OCI-LY3 (cell line): ENCODE measurements around the gene SLC1A7.

Source experiments
- H2AFZ ChIP-seq: fragments of 200-600, 300-600 bp; shearing (Covaris generic); 2 replicates; pipeline ENCODE4 v1.6.0; 2014; ENCODE audit warnings: antibody characterized with exemption, low read depth, low read length
- H3K27ac ChIP-seq: fragments of 200-600, 300-600 bp; sonication (generic); 2 replicates; pipeline ENCODE4 v1.5.1; 2014; ENCODE audit warnings: mild to moderate bottlenecking, low read length, moderate library complexity, mixed read lengths
- H3K27me3 ChIP-seq: fragments of 200-600, 300-600 bp; sonication (generic); 2 replicates; pipeline ENCODE4 v1.6.1; 2014; ENCODE audit warnings: low read depth, low read length, mixed read lengths
- H3K36me3 ChIP-seq: fragments of 200-600, 300-600 bp; sonication (generic); replicated peaks from 2 replicates; pipeline ENCODE3; 2014; ENCODE audit warnings: low read depth, low read length, mixed read lengths
- H3K4me1 ChIP-seq: fragments of 300-600, 200-600 bp; sonication (generic); 2 replicates; pipeline ENCODE4 v1.6.1; 2014; ENCODE audit warnings: low read length, mixed read lengths
- H3K4me2 ChIP-seq: fragments of 200-600, 300-600 bp; sonication (generic); 2 replicates; pipeline ENCODE4 v1.6.1; 2014; ENCODE audit warnings: low read length, mixed read lengths
- H3K4me3 ChIP-seq: fragments of 300-600, 200-600 bp; sonication (generic); 2 replicates; pipeline ENCODE4 v1.5.1; 2014; ENCODE audit warnings: antibody characterized with exemption, mild to moderate bottlenecking, low read length, moderate library complexity
- H3K79me2 ChIP-seq: fragments of 300-600, 200-600 bp; shearing (Covaris generic); 2 replicates; pipeline ENCODE4 v1.6.1; 2014; ENCODE audit warnings: mild to moderate bottlenecking, low read length, mixed read lengths
- H3K9ac ChIP-seq: fragments of 300-600, 200-600 bp; shearing (Covaris generic); 2 replicates; pipeline ENCODE4 v1.6.0; 2014; ENCODE audit warnings: mild to moderate bottlenecking, low read length, moderate library complexity
- H3K9me3 ChIP-seq: fragments of 200-600, 300-600 bp; shearing (Covaris generic); 2 replicates; pipeline ENCODE4 v1.6.1; 2014; ENCODE audit warnings: low read length, mixed read lengths; ENCODE audit not compliant: insufficient read depth
- H4K20me1 ChIP-seq: fragments of 200-600, 300-600 bp; sonication (generic); 2 replicates; pipeline ENCODE4 v1.6.1; 2016; ENCODE audit warnings: low read length, mixed read lengths; ENCODE audit not compliant: insufficient read depth
- CTCF ChIP-seq: fragments of 200-600, 300-600 bp; sonication (generic); IDR thresholded peaks from 2 replicates; pipeline ENCODE4 v1.5.1; 2014; ENCODE audit warnings: antibody characterized with exemption, low read length, low read depth
- EZH2phosphoT487 ChIP-seq: fragments of 200-600 bp; shearing (Covaris generic); IDR thresholded peaks from 2 replicates; pipeline ENCODE4 v1.6.1; 2018; ENCODE audit warnings: antibody characterized with exemption, mixed run types, low read depth

SLC1A7 gene

GRCh38 chr1:53051676-53052075 lies 90.8 kb downstream of the SLC1A7 start:
- H2AFZ ChIP-seq, result no peak overlapping the region
- no peaks in the 10 kb centered on the region for H3K27me3 ChIP-seq
- H3K9ac ChIP-seq, result no peak overlapping the region
- no peak overlapping the region for H3K4me3 ChIP-seq
- H3K4me1 ChIP-seq, result no peaks in the 10 kb centered on the region
- no peaks in the 10 kb centered on the region for H4K20me1 ChIP-seq
- H3K9me3 ChIP-seq, result no peaks in the 10 kb centered on the region
- H3K36me3 ChIP-seq, result no peaks in the 10 kb centered on the region
- no peak overlapping the region for H3K27ac ChIP-seq
- no peak overlapping the region for H3K4me2 ChIP-seq
- TF ChIP-seq CTCF (no peak), EZH2phosphoT487 (no peak)
- H3K79me2 ChIP-seq, result no peaks in the 10 kb centered on the region

GRCh38 chr1:53050310-53050709 lies 92.1 kb downstream of the SLC1A7 start:
- H3K27ac ChIP-seq, result no peak overlapping the region
- H3K4me2 ChIP-seq, result no peak overlapping the region
- H3K9ac ChIP-seq, result no peak overlapping the region
- no peaks in the 10 kb centered on the region for H3K27me3 ChIP-seq
- H2AFZ ChIP-seq, result no peak overlapping the region
- TF ChIP-seq CTCF (no peak), EZH2phosphoT487 (no peak)
- no peaks in the 10 kb centered on the region for H4K20me1 ChIP-seq
- H3K9me3 ChIP-seq, result no peaks in the 10 kb centered on the region
- H3K79me2 ChIP-seq, result no peaks in the 10 kb centered on the region
- H3K4me3 ChIP-seq, result no peak overlapping the region
- no peaks in the 10 kb centered on the region for H3K36me3 ChIP-seq
- H3K4me1 ChIP-seq, result no peaks in the 10 kb centered on the region

GRCh38 chr1:53049574-53049967 lies 92.9 kb downstream of the SLC1A7 start:
- Histone ChIP-seq H3K9me3 (no peaks in the 10 kb centered on the region), H3K27me3 (no peaks in the 10 kb centered on the region), H3K4me3 (no peak overlapping the region), H3K9ac (no peak overlapping the region), H3K27ac (no peak overlapping the region), H3K79me2 (no peaks in the 10 kb centered on the region), H3K36me3 (no peaks in the 10 kb centered on the region), H3K4me2 (no peak overlapping the region), H4K20me1 (no peaks in the 10 kb centered on the region), H3K4me1 (no peaks in the 10 kb centered on the region), H2AFZ (no peak overlapping the region)
- no peak for TF ChIP-seq CTCF
- TF ChIP-seq EZH2phosphoT487, result no peak

- no peaks in the 10 kb centered on the region for H3K4me1 ChIP-seq
- TF ChIP-seq EZH2phosphoT487 (no peak), CTCF (no peak)
- H3K27ac ChIP-seq, result no peak overlapping the region
- H4K20me1 ChIP-seq, result no peaks in the 10 kb centered on the region
- H3K4me3 ChIP-seq, result no peak overlapping the region
- H2AFZ ChIP-seq, result no peak overlapping the region
- no peaks in the 10 kb centered on the region for H3K79me2 ChIP-seq
- no peak overlapping the region for H3K4me2 ChIP-seq
- H3K9ac ChIP-seq, result no peak overlapping the region
- H3K36me3 ChIP-seq, result no peaks in the 10 kb centered on the region
- no peaks in the 10 kb centered on the region for H3K27me3 ChIP-seq
- no peaks in the 10 kb centered on the region for H3K9me3 ChIP-seq
Measured at GRCh38 chr1:53048960-53049573, 93.4 kb downstream of the SLC1A7 start.
